Stomach (tissue), 9 donors: Measurements from ENCODE around the gene DOK5. TPM values are rescaled to one million over a fixed set of nuclear protein-coding genes. Genes with fewer than 3 reads are reported as not detected.

Experiments used
- DNase-seq, 2 donors: peaks; one replicate each; pipeline versions ENCODE4 v3.0.0 to v3.0.0-alpha.2; 2013 to 2019
- H3K27ac ChIP-seq, 5 donors: fragments of 200-600 bp in 4 of 5; sonication (generic) in 4 of 5; one replicate each; pipeline ENCODE4 v1.5.1; 2013 to 2019; ENCODE audit warnings: mild to moderate bottlenecking in 1 of 5, moderate library complexity in 1 of 5
- H3K27me3 ChIP-seq, 3 donors: fragments of 200-600 bp; sonication (generic); one replicate each; pipeline ENCODE4 v1.5.1; 2017 to 2019; ENCODE audit warnings: mixed run types in 1 of 3
- H3K36me3 ChIP-seq, 4 donors: fragments of 200-600 bp; sonication (generic); 1 replicate in 3 of 4; 2 replicates in 1 of 4; pipeline ENCODE4 v1.5.1; 2016 to 2019
- H3K4me1 ChIP-seq, 4 donors: fragments of 200-600 bp; sonication (generic); one replicate each; pipeline ENCODE4 v1.5.1; 2016 to 2019
- H3K4me3 ChIP-seq, 4 donors: fragments of 200-600 bp; sonication (generic) in 3 of 4; one replicate each; pipeline ENCODE4 v1.5.1; 2016 to 2019; ENCODE audit warnings: mild to moderate bottlenecking in 1 of 4
- H3K9me3 ChIP-seq, 4 donors: fragments of 200-600 bp; sonication (generic); one replicate each; pipeline ENCODE4 v1.5.1; 2016 to 2019
- EP300 ChIP-seq: sonication (generic); formaldehyde crosslinking; IDR thresholded peaks from one replicate; pipeline ENCODE4 v1.6.1; 2017; ENCODE audit warnings: antibody characterized with exemption
- POLR2A ChIP-seq, 4 donors: fragments of 450-650 bp; IDR thresholded peaks; one replicate each; pipeline ENCODE4 v1.6.1; 2016; ENCODE audit warnings: antibody characterized with exemption in 4 of 4, control low read depth in 2 of 4, mild to moderate bottlenecking in 1 of 4, moderate library complexity in 1 of 4
- POLR2AphosphoS5 ChIP-seq, 3 donors: sonication (generic); formaldehyde crosslinking; IDR thresholded peaks; one replicate each; pipeline ENCODE4 v1.6.1; 2016; ENCODE audit warnings: antibody characterized with exemption in 3 of 3
- WGBS, 5 donors: extraction: QIAGEN DNeasy Blood & Tissue Kit in 3 of 5; methylation state at CpG; one replicate each; pipeline versions ENCODE4 v1.1.5 to v1.1.7; 2013 to 2018; 5-methylcytosine and 5-hydroxymethylcytosine counted together
- intact Hi-C: fragments of 100-400 bp; cut with DNase I; formaldehyde crosslinking; loops from one replicate; pipeline ENCODE4 v1.15.1; 2023; ENCODE audit warnings: low total_unique reads
- polyA plus RNA-seq, 3 donors: library from polyadenylated mRNA; stranded (reverse); fragments of 200-250 nt; gene quantifications; one replicate each; pipeline ENCODE4 v1.2.3, GENCODE V29; 2013
- total RNA-seq, 5 donors: library from RNA; depleted of rRNA; stranded (reverse); fragments of >200 nt; gene quantifications; one replicate each; pipeline versions ENCODE4 v1.1.0 to v1.2.3, GENCODE V29; 2014 to 2016
- TF ChIP-seq, protein P1 (sequence below), 7 experiments: fragments of 450-650 bp in 4 of 7; fragments of 200-600 bp in 3 of 7; sonication (generic) in 3 of 7; IDR thresholded peaks; one replicate each; pipeline ENCODE4 v1.5.1; 2016 to 2019; ENCODE audit warnings: antibody characterized with exemption in 7 of 7, control low read depth in 2 of 7, mild to moderate bottlenecking in 1 of 7
- donor health status: healthy with polysubstance abuse.
- donor health status: Bipolar disorder and iron deficiency.
- donor health status: healthy.

The DOK5 gene
- total and polyA plus RNA-seq, 8 donors, result 0.58 to 4.4 (median 1.1) TPM; not detected in 4

- intact Hi-C loops, result no loop called here
- Histone ChIP-seq H3K9me3 (no peaks in the 10 kb centered on the region), H3K27me3 (no peaks in the 10 kb centered on the region), H3K36me3 (no peaks in the 10 kb centered on the region), H3K4me3 (no peak overlapping the region), H3K27ac (no peak overlapping the region), H3K4me1 (no peaks in the 10 kb centered on the region)
- no peak for TF ChIP-seq EP300
- TF ChIP-seq, protein P1, sequence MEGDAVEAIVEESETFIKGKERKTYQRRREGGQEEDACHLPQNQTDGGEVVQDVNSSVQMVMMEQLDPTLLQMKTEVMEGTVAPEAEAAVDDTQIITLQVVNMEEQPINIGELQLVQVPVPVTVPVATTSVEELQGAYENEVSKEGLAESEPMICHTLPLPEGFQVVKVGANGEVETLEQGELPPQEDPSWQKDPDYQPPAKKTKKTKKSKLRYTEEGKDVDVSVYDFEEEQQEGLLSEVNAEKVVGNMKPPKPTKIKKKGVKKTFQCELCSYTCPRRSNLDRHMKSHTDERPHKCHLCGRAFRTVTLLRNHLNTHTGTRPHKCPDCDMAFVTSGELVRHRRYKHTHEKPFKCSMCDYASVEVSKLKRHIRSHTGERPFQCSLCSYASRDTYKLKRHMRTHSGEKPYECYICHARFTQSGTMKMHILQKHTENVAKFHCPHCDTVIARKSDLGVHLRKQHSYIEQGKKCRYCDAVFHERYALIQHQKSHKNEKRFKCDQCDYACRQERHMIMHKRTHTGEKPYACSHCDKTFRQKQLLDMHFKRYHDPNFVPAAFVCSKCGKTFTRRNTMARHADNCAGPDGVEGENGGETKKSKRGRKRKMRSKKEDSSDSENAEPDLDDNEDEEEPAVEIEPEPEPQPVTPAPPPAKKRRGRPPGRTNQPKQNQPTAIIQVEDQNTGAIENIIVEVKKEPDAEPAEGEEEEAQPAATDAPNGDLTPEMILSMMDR (IDR thresholded peaks at IDR 0.05), result no peak
- no peak for DNase-seq
- 77 to 92% (median 85%) methylated on average over 3 of the region's 3 CpGs for WGBS, 5 donors
Measured at GRCh38 chr20:54557806-54558590, 82.6 kb downstream of the DOK5 start.

- 74 to 82% (median 80%) methylated on average over 3 of the region's 3 CpGs for WGBS, 5 donors
- DNase-seq, result no peak
Measured at GRCh38 chr20:54559890-54560289, 84.5 kb downstream of the DOK5 start.

GRCh38 chr20:54560357-54560756 lies 85.0 kb downstream of the DOK5 start:
- Histone ChIP-seq H3K4me3 (no peak overlapping the region), H3K27me3 (no peaks in the 10 kb centered on the region), H3K4me1 (no peaks in the 10 kb centered on the region), H3K27ac (no peak overlapping the region), H3K9me3 (no peaks in the 10 kb centered on the region), H3K36me3 (no peaks in the 10 kb centered on the region)
- TF ChIP-seq POLR2A (IDR thresholded peaks at IDR 0.05) (no peak), POLR2AphosphoS5 (IDR thresholded peaks at IDR 0.05) (no peak), EP300 (no peak)
- TF ChIP-seq, protein P1 (IDR thresholded peaks at IDR 0.05), result no peak
- DNase-seq, result no peak
- WGBS, 5 donors, result 78 to 86% (median 83%) methylated on average over 4 of the region's 4 CpGs
- intact Hi-C loops, result no loop called here

More at GRCh38 chr20:54559890-54560289, 84.5 kb downstream of the DOK5 start:
- Histone ChIP-seq H3K9me3 (no peaks in the 10 kb centered on the region), H3K27me3 (no peaks in the 10 kb centered on the region), H3K36me3 (no peaks in the 10 kb centered on the region), H3K4me3 (no peak overlapping the region), H3K4me1 (no peaks in the 10 kb centered on the region), H3K27ac (no peak overlapping the region)
- intact Hi-C loops, result no loop called here
- TF ChIP-seq, protein P1 (IDR thresholded peaks at IDR 0.05), result no peak
- TF ChIP-seq EP300 (no peak), POLR2AphosphoS5 (IDR thresholded peaks at IDR 0.05) (no peak), POLR2A (IDR thresholded peaks at IDR 0.05) (no peak)

- no peaks in the 10 kb centered on the region for H3K36me3 ChIP-seq
- H3K27ac ChIP-seq, result no peak overlapping the region
- WGBS, 5 donors, result 91 to 100% (median 92%) methylated on average over 1 of the region's 1 CpG
- intact Hi-C loops, result no loop called here
- no peak for DNase-seq
- no peak overlapping the region for H3K4me3 ChIP-seq
- TF ChIP-seq, protein P1 (IDR thresholded peaks at IDR 0.05), result no peak
- TF ChIP-seq POLR2AphosphoS5 (IDR thresholded peaks at IDR 0.05), result no peak
- TF ChIP-seq EP300, result no peak
- TF ChIP-seq POLR2A (IDR thresholded peaks at IDR 0.05), result no peak
- H3K4me1 ChIP-seq, result no peaks in the 10 kb centered on the region
- no peaks in the 10 kb centered on the region for H3K27me3 ChIP-seq
- H3K9me3 ChIP-seq, result no peaks in the 10 kb centered on the region
Measured at GRCh38 chr20:54565255-54565654, 89.9 kb downstream of the DOK5 start.
